HEK293T (cell line): ENCODE data around the gene TYRP1.

ENCODE experiments used
- ARNT ChIP-seq: fragments of 450-650 bp; IDR thresholded peaks from 2 replicates; pipeline ENCODE4 v1.6.1; 2017; ENCODE audit warnings: mild to moderate bottlenecking
- FOXM1 ChIP-seq: fragments of 450-650 bp; IDR thresholded peaks from 2 replicates; pipeline ENCODE4 v1.6.1; 2017; ENCODE audit warnings: mild to moderate bottlenecking, borderline replicate concordance

- TF ChIP-seq FOXM1 (no peak), ARNT (no peak)
These were observed 24.7 kb downstream of the TYRP1 start for GRCh38 chr9:12717907-12718306.
